Activated CD4-positive, alpha-beta T cell treated with anti-CD3 and anti-CD28 coated beads, Interleukin-2, amount 50 U/mL, for 4 hours (primary cell): ENCODE measurements around the gene CRYZL1.
"Not testable (repeated sequence)": the region's sequence is repeated elsewhere in the genome, so short reads cannot be mapped to it uniquely, and the experiment has no call there.

Experiments used
- DNase-seq, 2 experiments: peaks; one replicate each; pipeline ENCODE4 v3.0.0-alpha.2; 2020

Gene CRYZL1

GRCh38 chr21:33619726-33620125 lies 21.8 kb downstream of the CRYZL1 start:
- no peak for DNase-seq

- no peak for DNase-seq
These were observed 23.1 kb downstream of the CRYZL1 start for GRCh38 chr21:33618407-33618806.

DNA sequence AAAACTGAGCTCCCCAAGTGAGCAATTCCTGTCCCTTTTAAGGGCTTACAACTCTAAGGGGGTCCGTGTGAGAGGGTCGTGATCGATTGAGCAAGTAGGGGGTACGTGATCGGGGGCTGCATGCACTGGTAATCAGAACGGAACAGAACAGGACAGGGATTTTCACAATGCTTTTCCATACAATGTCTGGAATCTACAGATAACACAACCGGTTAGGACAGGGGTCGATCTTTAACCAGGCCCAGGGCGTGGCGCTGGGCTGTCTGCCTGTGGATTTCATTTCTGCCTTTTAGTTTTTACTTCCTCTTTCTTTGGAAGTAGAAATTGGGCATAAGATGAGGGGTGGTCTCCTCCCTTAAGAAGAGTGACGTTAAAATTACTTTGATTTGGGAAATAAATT lies 24.0 kb downstream of the CRYZL1 start:
- not testable (repeated sequence) for DNase-seq

DNA sequence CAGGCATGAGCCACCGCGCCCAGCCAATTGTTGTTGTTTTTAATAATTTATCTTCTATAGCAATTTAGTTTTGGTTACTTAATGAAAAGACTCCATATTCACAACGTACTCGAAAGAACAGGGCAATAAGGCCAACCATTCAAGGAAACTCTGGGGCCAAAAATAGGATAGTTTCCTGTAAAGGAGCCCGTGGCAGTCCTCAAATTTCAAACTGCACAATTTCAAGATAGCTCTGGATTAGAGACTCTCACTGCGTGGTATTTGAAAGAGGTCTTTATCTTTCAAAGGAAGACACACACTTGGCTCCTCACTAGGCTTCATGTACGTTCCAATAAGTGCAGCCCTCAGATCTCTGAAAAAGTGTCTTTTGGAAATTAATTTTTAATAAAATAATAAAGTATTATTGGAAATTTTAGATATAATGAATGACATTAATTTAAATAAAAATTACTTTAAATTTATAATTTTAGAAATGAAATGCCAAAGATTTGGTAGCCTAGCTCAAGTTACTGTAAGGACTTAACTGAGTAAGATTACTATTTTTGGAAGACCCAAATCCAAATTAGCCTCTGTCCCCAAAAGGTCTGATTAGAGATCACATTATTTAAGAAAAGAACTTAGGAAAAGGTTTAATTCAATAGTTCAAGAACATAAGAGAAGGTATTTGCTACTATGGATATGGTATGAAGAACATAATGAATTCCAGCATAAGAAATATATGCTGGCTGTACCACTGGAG lies 30.4 kb downstream of the CRYZL1 start:
- no peak for DNase-seq

GRCh38 chr21:33608559-33608958 lies 33.0 kb downstream of the CRYZL1 start:
- no peak for DNase-seq

GRCh38 chr21:33598051-33598450 lies 43.5 kb downstream of the CRYZL1 start:
- DNase-seq: no peak

DNA sequence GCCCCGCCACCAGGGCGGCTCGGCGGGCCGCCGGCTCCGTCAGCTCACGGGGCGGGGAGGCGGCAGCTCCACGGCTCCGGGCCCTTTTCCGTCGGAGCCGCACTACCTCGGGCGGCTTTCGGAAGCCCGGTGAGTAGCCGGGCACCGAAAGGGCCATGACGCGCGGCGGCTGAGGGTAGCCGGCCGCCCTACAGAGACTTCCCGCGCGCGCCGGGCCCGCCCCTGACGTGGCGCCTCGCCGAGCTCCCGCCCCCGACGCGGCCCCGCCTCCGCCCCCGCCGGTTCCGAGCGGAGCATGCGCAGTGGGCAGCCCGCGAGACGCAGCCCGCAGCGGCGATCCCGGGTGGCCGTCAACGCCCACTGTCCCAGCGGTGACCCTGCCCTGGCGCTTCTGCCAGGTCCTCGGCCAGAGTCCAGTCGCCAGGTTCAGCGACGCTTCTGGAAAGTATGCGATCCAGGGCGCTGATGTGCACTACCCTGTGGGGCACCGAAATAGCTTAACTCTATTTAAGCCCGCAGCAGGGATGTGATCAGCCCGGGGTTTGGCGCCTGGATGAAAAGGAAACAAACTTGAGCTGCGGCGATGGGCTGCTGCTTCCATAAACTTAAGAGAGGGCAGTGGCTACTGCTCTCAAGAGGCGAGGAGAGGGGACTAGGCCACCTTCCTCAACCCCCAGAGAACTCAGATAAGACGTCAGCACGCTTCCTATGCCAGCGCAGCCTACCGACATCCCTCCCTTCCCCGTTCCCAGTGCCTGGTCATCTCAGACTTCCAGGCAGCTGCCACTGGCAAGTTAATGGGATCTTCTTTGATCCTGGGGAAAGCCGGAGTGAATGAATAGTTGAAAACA lies 52.8 kb downstream of the CRYZL1 start, which contains the start of gene DONSON:
Gene DONSON, minus strand, starts transcription at position 200 of the 851 bp plus-strand sequence. Its CDS starts 43 bp downstream, at position 157.
- DNase-seq: peak; percentile 74 to 77

GRCh38 chr21:33587792-33588484 lies 53.6 kb downstream of the CRYZL1 start:
- peak; percentile 4 to 14 for DNase-seq

GRCh38 chr21:33586927-33587326 lies 54.6 kb downstream of the CRYZL1 start:
- no peak for DNase-seq

DNA sequence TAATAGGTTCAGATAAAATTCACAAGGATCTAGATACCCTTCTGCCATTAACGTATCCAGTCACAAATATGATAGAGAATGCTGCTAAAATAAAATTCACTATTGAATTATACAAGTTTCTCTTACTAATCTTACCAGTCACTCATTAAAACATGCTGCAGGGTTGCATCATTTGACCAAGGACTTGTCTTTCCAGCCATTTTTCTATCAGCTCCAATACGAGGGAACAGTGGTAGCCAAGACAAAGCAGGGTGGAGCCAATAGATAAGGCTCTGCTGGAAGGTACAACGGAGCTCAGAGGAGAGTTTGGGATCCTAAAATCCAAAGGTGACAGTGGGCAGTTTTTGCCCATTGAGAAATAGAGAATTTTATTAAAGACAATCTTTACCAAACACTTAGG lies 57.1 kb downstream of the CRYZL1 start:
- no peak for DNase-seq

DNA sequence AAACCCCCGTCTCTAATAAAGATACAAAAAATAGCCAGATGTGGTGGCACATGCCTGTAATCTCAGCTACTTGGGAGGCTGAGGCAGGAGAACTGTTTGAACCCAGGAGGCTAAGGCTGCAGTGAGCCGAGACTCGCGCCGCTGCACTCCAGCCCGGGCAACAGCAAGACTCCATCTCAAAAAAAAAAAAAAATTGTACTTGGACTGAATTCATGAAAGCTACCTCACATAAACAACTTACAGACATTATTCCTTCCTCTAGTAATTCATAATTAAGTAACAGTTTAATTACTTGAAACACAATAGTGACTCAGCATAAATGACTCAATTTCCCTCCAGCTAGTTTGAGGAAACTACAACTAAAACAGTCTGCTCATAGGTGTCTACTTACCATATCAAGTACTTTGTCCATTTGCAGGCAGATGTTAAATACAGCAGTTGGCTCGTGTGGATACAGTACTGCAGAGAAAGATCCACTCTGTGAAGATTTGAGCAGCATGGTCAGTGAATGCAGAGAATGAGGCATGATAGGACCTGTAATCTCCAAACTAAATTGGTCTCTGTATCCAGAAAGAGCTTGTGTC lies 62.5 kb downstream of the CRYZL1 start:
- DNase-seq: no peak

DNA sequence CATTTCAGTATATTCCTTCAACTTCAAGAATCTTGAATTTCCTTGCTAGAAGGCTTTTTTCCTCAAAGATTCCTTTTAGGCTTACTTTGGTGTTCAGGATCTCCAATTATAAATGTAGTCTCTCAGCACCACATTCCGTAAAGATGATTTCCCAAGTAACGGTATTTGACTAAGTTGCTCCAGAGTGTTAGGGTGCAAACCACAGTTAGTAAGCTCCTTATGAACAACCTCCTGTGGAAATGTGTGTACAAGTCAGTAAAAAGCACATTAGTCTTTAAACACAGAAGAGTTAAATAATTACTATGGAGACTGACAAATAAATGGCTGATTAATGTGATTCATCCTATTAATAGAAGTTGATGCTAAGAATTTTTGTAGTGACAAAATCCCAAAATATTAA lies 63.3 kb downstream of the CRYZL1 start:
- DNase-seq: no peak

GRCh38 chr21:33576741-33577141 lies 64.8 kb downstream of the CRYZL1 start:
- DNase-seq: not testable (repeated sequence)

GRCh38 chr21:33572350-33572749 lies 69.2 kb downstream of the CRYZL1 start:
- DNase-seq: no peak

- no peak for DNase-seq
These were observed 71.5 kb downstream of the CRYZL1 start for GRCh38 chr21:33569991-33570390.

DNA sequence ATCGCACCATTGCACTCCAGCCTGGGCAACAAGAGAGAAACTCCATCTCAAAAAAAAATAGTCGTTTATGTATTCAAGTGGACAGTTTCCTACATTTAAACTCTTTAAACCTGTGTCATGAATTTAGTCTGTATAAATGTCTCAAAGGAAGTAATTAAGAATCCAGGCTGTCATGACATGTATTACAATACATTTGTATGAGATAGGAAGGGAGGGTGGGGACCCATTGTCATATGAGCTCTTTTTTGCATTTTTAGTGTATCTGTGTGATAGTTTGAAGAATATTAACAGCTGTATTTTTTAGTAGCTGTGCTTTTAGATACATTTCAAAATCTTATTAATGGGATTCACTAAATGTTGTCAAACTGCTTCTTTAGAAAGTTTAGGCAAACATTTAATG lies 73.1 kb downstream of the CRYZL1 start:
- no peak for DNase-seq

DNA sequence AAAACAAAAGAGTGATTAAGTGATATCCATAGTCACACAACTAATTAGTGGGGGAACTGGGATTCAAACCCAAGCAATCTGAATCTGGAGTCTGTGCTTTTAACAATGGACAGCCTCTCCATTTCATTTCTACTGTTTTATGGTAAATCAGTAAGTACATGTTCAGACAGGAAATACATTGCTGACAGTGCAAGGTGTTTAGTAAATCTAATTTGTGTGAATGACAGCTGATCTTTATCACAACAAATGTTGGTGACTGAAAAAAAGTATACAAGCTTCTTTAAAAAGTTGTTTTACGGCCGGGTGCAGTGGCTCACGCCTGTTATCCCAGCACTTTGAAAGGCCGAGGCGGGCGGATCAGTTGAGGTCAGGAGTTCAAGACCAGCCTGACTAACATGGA lies 73.6 kb downstream of the CRYZL1 start:
- no peak for DNase-seq

GRCh38 chr21:33566514-33566913 lies 75.0 kb downstream of the CRYZL1 start:
- no peak for DNase-seq

DNA sequence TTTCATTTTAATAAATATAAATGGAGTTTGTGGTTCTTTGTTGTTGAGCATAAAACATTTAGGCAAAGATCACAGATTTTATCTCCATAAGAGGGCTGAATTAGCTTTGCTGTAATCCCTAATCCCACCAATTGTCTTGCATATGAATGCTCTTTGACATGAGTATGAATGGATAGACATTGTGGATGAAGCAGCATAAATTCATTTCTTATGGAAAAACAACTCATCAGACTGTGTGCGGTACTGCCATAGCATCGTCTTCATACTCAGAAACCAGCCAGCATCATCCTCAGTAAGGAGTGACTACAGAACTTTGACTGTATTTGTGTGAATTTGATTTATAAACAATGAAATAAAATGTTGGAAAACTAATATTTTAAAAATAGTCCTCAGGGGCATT lies 79.2 kb downstream of the CRYZL1 start:
- no peak for DNase-seq

GRCh38 chr21:33561373-33561772 lies 80.2 kb downstream of the CRYZL1 start:
- no peak for DNase-seq

DNA sequence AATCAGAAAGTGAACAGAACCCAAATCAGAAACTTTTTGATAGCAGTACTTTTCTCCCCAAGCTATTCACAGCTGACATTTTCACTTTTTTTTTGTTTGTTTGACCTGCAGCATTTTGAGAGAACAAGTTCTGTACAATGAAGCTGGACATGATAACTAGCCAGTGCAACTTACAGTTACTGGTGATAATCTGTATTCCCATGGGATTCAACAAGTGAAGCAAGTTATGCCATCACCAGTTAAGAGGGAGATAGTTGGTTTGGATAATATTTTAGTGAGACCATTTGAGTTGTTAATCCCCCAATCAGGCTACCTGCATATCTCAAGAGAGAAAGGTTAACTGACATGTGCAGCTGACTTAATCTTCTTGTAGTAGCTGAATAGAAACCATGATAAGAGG lies 80.6 kb downstream of the CRYZL1 start:
- DNase-seq: no peak

DNA sequence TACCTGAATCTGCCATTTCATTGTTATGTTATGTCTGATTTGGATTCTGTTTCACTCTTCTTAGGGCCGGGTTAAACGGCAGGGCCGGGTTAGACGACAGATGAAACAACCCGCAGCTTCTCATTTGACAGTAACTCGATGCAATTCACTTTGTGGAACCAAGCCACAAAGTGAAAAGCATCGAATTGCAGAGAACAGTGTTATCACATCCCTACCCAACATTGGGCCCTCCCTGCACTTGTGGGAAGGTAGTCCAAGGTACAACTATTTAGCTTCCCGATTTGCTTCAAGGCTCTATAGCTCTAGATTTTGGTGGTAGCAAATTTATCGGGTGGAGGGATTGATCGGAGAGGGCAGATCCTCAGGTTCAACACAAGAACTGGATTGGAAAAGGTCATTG lies 81.7 kb downstream of the CRYZL1 start:
- DNase-seq: no peak

DNA sequence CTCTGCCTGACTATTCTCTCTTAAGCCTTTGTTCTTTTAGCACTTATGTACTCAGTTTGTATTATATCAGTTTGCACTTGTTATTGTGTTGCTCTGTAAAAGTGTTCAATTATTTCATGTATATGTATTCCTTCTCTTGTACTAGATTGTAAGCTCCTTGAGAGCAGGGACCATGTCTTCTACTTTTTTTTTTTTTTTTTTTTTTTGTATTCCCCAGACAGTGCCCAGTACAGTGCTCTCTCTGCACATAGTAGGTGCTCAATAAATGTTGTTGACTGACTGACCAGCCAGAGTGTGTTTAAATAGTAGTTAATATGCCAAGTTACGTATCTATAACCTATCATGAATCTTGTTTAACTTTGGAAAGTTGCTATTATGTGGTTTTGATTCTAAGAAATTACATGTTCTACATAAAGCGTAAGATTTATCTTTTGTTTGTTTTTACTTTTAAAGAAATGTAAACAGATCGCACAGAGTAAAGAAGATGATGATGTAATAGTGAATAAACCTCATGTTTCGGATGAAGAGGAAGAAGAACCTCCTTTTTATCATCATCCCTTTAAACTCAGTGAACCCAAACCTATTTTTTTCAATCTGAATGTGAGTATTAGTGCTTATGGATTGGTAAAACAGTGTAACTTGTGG lies 82.6 kb downstream of the CRYZL1 start:
- DNase-seq: no peak
